ENCODE measurements around the gene FYN.

- TF ChIP-seq CTCF (IDR thresholded peaks at IDR 0.05; ENCODE audit: borderline replicate concordance, extremely low read depth, low read length, poor library complexity, severe bottlenecking) (no peak), EZH2 (IDR thresholded peaks at IDR 0.05; ENCODE audit: borderline replicate concordance, low read depth, low read length, severe bottlenecking) (no peak)
These were observed 26.5 kb downstream of the FYN start for GRCh38 chr6:111846492-111847409.
